HG02571 (cell line): ENCODE data around the gene TMEM272.

ENCODE experiments used
- ATAC-seq: cut with Tn5 transposase; IDR thresholded peaks from one replicate; pipeline ENCODE4 v1.9.1; 2021; ENCODE audit warnings: mild to moderate bottlenecking, moderate library complexity; ENCODE audit not compliant: unreplicated experiment

Gene TMEM272

DNA sequence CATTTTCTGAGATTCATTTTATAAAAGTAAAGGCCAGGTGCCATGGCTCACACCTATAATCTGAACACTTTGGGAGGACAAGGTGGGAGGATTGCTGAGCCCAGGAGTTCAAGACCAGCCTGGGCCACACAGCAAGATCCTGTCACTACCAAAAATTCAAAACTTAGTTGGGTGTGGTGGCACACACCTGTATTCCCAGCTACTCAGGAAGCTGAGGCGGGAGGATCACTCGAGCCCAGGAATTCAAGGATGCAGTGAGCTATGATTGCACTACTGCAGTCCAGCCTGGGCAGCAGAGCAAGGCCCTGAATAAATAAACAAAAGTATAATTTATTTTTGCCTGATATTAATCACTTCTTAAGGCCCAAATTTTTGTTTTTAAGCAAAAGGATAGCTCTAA is 81.5 kb downstream of the TMEM272 start:
- ATAC-seq: no peak
